HG02623 (cell line): ENCODE measurements around the gene CD1C.
A peak's percentile ranks its signal among the peaks of the same experiment; 100 is the strongest.
"Not testable (repeated sequence)": the region's sequence is repeated elsewhere in the genome, so short reads cannot be mapped to it uniquely, and the experiment has no call there.

ENCODE experiments used
- ATAC-seq: cut with Tn5 transposase; IDR thresholded peaks from one replicate; pipeline ENCODE4 v1.9.1; 2021; ENCODE audit warnings: moderate library complexity; ENCODE audit not compliant: unreplicated experiment

CD1C gene

DNA sequence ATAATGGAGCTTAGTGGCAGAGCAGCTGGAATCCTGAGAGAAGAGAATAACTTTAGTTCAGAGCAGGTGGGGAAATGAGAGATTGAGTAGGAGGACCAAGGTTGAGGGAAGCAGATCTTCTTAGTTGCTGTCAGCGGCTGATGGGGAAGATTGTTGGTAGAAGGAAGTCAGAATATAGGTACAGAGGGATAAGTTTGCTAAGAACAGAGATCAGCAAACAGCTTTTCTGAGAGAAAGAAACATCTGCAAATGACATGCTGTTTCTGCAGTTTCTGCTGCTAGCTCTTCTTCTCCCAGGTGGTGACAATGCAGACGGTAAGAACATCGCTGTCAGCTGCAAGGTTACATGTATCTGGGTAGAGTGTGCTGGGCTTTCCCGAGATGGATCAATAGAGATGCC is at the start of gene CD1C:
CD1C (plus strand) TSS at position 113 of the 400 bp plus-strand sequence; CDS start at position 255, 142 bp downstream.
- ATAC-seq, result no peak

DNA sequence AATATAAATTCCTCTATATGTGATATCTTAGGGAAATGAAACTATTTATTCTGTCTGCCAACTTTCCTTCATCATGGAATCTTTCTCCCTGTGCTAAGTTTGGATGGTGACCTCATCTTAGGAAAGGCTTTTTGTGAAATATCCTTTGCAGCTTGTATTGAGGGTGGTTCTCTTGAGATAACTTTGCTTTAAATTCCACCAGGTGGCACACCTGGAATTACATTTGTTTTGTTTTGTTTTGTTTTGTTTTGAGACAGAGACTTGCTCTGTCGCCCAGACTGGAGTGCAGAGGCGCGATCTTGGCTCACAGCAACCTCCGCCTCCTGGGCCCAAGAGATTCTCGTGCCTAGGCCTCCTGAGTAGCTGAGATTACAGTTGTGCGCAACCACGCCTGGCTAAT is 43.1 kb upstream of the CD1C start:
- no peak for ATAC-seq

GRCh38 chr1:158248118-158248517 is 41.6 kb upstream of the CD1C start:
- no peak for ATAC-seq

- ATAC-seq, result no peak
These were observed 41.0 kb upstream of the CD1C start for GRCh38 chr1:158248771-158249170.

DNA sequence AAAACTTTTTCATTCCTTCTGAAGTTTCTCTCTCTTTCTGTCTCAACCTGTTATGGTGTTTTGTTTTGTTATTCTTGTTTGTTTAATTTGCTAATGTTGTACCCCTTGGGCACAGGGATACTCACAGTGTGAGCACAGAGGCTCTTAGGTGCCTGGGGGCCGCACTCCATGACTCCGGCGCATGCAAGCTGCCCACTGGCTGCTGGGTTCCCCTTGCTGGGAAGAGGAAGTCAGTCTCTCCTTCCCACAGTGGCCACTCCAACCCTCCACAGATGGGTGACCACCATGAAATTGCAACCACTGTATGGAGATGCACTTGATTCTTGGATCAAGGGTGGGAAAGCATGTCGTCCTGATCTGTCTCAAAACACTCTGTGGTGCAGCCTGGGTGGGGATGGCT is 40.1 kb upstream of the CD1C start:
- ATAC-seq, result no peak

- no peak for ATAC-seq
These were observed 38.6 kb upstream of the CD1C start for GRCh38 chr1:158251163-158251562.

DNA sequence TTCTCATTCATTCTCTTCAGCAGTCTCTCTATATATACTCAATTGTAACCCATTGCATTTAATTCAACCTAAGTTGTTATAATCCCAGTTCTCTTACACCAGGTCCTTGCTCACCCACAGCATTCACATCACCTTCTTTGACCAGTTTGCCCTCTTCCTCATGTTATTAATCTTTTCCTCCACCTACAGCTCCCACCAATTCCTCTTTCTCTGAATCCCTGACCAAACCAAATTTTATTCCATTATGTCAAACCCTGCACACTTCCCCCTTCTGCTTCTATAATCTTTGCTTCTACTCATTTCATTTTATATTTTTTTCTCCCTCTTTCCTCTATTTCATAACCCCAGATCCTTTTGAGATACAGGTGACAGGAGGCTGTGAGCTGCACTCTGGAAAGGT is 34.1 kb upstream of the CD1C start:
- no peak for ATAC-seq

- not testable (repeated sequence) for ATAC-seq
These were observed 33.0 kb upstream of the CD1C start for GRCh38 chr1:158256747-158257146.

GRCh38 chr1:158257888-158258287 is 31.8 kb upstream of the CD1C start:
- no peak for ATAC-seq

- no peak for ATAC-seq
These were observed 30.6 kb upstream of the CD1C start for GRCh38 chr1:158259117-158259516.

GRCh38 chr1:158272681-158273080 is 17.0 kb upstream of the CD1C start:
- ATAC-seq, result no peak

GRCh38 chr1:158274797-158275196 is 14.9 kb upstream of the CD1C start:
- ATAC-seq, result no peak

DNA sequence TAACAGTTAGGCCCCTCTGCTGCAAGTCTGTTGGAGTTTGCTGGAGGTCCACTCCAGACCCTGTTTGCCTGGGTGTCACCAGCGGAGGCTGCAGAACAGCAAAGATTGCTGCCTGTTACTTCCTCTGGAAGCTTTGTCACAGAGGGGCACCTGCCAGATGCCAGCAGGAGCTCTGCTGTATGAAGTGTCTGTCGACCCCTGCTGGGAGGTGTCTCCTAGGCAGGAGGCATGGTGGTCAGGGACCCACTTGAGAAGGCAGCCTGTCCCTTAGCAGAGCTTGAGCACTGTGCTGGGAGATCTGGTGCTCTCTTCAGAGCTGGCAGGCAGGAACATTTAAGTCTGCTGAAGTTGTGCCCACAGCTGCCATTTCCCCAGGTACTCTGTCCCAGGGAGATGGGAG is 7.3 kb upstream of the CD1C start:
- ATAC-seq, result not testable (repeated sequence)

- ATAC-seq, result peak; percentile 34
These were observed 5.8 kb upstream of the CD1C start for GRCh38 chr1:158283965-158284364.

DNA sequence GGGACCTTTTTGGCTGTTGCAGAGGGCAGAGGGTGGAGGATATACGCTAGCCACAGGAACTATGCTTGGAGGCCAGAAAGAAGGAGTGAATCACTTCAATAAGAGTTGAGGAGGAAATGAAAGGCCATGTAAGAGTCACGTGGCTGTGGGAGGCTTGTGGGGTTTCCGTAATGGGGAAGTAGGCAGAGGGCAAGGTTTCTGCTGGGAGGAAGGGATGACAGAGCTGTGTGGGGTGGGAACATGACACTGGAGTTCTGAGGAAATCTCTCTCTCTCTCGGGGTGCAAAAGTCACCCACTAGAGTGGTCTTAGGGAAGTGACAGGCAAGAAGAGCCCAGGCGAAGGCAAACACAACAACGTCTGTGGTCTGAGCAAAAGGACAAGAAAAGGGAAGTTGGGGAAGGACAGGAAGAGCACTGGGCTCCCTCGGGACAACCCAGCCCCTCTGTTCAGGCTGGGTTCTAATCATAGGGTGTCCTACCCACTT is 3.9 kb upstream of the CD1C start:
- ATAC-seq, result peak; percentile 58

DNA sequence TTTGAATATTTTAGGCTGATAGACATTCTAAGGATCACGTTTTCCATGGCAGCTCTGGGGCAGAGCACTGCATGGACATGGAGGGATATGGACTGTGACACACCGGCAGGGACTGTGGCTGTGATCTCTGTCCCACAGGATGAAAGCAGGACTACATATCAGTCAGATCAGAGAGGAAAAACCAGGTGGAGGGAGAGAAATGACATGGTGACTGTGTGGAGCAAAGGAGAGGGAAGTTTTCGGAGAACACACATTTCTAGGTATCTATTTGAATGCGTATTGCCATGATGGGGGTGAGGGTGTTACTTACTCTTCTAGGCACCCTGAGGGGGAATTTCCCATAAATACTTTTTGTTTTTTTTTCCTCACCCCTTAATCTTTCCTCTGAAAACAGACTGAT is 3.2 kb upstream of the CD1C start:
- peak; percentile 24 for ATAC-seq

- ATAC-seq, result peak; percentile 10
These were observed 2.8 kb upstream of the CD1C start for GRCh38 chr1:158286941-158287346.

- no peak for ATAC-seq
These were observed 660 bp downstream of the CD1C start for GRCh38 chr1:158290321-158290844.

- ATAC-seq, result no peak
These were observed 6.1 kb downstream of the CD1C start for GRCh38 chr1:158295791-158296190.

GRCh38 chr1:158310623-158311022 is 20.9 kb downstream of the CD1C start:
- no peak for ATAC-seq

- ATAC-seq, result no peak
These were observed 21.3 kb downstream of the CD1C start for GRCh38 chr1:158311066-158311465.

- no peak for ATAC-seq
These were observed 34.1 kb downstream of the CD1C start for GRCh38 chr1:158323866-158324265.

GRCh38 chr1:158324395-158324794 is 34.7 kb downstream of the CD1C start:
- ATAC-seq, result no peak
